ENCODE results near the gene DCUN1D1.
"Not testable (repeated sequence)": the region's sequence is repeated elsewhere in the genome, so short reads cannot be mapped to it uniquely, and the experiment has no call there.

The DCUN1D1 gene

DNA sequence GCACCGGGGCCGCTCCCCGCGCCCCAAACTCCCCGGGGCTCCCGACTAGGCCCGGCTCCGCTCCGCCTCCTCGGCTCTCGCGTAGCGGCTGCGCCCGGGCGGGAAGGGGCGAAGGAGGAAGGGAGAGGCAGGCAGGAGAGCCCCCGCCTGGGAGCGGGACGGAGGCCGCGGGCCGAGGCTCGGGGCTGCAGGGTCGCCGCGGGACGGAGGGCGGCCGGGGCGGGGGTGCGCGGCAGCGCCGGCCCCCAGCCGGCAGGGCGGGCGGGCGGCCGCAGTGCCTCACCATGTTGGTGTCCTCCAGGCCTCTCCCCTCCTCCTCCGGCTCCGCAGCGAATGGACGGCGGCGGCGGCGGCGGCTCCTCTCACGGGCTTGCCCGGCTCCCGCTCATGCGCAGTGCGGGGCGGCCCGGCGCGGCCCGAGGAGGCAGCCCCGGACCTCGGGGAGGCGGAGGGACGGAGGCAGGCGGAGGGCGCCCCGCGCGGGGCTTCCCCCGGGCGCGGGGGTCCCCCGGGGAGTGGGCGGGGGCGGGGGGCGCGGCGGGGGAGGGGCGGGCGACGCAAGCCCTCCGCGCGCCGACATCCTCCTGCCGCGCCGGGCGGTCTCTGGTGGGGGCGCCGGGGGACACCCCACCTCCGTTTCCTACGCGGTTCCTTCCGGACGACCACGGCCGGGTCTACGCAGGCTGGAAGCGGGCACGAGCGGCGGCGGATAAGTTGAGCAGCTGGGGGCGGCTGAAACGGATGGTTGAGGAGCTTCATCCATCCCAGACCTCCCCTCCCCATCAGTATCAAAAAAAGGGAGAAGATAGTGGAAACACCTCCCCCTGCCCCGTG is at the start of gene DCUN1D1:
Gene DCUN1D1 (minus strand): TSS at position 335 of the 834 bp plus-strand sequence. CDS start 49 bp downstream, at position 286.
- Histone ChIP-seq H3K9me3 (no peaks in the 10 kb centered on the region), H3K4me3 (peak within 1 kb of the TSS; percentile 76), H3K27me3 (ENCODE audit: low read depth) (no peaks in the 10 kb centered on the region), H3K36me3 (replicated peaks) (no peaks in the 10 kb centered on the region), H3K4me1 (peaks cover 10% of the 10 kb centered on the region)
- DNase-seq (ENCODE audit: low spot score in 2 of 2) = peak; percentile 68 to 91
- in situ Hi-C loops (cut with MboI; ENCODE audit: low sequenced_read_pairs) = no loop called here

DNA sequence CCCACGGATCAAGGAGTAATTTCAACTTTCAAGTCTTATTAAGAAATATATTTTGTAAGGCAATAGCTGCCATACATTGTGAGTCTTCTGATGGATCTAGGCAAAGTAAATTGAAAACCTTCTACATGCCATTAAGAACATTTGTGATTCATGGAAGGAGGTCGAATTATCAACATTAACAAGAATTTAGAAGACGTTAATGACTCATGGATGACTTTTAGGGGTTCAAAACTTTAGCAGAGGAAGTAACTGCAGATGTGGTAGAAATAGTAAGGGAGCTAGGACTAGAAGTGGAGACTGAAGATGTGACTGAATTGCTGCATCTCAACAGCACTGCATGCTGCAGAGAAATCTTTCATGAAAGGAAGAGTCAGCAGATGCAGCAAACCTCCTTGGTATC is 48.1 kb upstream of the DCUN1D1 start:
- Histone ChIP-seq H3K27me3 (ENCODE audit: low read depth) (no peaks in the 10 kb centered on the region), H3K4me3 (no peak overlapping the region), H3K4me1 (no peaks in the 10 kb centered on the region), H3K9me3 (no peaks in the 10 kb centered on the region; the same call in 1 of the 2 replicates), H3K36me3 (replicated peaks) (peaks cover 2% of the 10 kb centered on the region)
- in situ Hi-C loops (cut with MboI; ENCODE audit: low sequenced_read_pairs) = no loop called here
- no peak for DNase-seq (ENCODE audit: low spot score in 2 of 2)

DNA sequence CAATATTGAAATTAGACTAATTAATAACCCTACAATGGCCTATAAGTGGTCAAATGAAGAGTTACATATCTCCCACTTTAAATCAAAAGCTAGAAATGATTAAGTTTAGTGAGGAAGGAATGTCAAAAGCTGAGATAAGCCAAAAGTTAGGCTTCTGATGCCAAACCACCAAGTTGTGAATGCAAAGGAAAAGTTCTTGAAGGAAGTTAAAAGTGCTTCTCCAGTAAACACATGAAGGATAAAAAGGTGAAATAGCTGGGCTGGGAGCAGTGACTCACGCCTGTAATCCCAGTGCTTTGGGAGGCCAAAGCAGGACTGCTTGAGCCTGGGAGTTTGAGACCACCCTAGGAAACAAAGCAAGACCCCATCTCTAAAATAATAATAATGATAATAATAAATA is 46.9 kb upstream of the DCUN1D1 start:
- Histone ChIP-seq H3K4me1 (no peaks in the 10 kb centered on the region), H3K27me3 (ENCODE audit: low read depth) (no peaks in the 10 kb centered on the region), H3K9me3 (no peaks in the 10 kb centered on the region; the same call in 1 of the 2 replicates), H3K4me3 (no peak overlapping the region), H3K36me3 (replicated peaks) (peaks cover 2% of the 10 kb centered on the region)
- no peak for DNase-seq (ENCODE audit: low spot score in 2 of 2)
- in situ Hi-C loops (cut with MboI; ENCODE audit: low sequenced_read_pairs) = no loop called here

DNA sequence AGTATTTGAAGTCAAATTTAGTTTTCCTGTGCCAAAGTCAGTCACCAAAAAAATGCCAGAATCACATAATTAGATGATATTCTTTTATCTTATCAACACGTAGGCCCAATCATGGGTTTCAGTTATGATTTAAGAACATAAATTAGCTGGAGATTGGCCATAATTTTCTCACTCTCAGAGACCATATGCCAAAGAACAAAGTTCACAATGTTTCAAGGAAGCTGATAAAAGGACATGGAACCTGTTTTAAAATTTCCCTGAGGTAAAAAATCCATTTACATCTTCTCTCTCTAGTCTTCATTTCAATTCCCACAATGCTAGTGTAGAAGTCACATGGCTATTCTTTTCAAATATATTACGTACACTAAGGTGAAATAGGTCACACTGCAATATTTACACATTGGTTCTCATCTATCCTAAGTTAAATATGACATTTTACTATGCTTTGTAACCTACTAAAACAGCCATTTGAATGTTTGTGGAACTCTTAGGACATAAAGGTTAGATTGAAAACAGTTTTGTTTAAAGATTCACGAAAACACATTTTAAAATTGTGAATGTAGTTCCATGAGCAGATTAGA is 42.7 kb upstream of the DCUN1D1 start:
- Histone ChIP-seq H3K36me3 (replicated peaks) (peaks cover 12% of the 10 kb centered on the region; the same call in 1 of the 2 replicates), H3K4me3 (no peak overlapping the region), H3K9me3 (no peaks in the 10 kb centered on the region; the same call in 1 of the 2 replicates), H3K27me3 (ENCODE audit: low read depth) (no peaks in the 10 kb centered on the region), H3K4me1 (no peaks in the 10 kb centered on the region)
- DNase-seq (ENCODE audit: low spot score in 2 of 2) = no peak
- in situ Hi-C loops (cut with MboI; ENCODE audit: low sequenced_read_pairs) = no loop called here

DNA sequence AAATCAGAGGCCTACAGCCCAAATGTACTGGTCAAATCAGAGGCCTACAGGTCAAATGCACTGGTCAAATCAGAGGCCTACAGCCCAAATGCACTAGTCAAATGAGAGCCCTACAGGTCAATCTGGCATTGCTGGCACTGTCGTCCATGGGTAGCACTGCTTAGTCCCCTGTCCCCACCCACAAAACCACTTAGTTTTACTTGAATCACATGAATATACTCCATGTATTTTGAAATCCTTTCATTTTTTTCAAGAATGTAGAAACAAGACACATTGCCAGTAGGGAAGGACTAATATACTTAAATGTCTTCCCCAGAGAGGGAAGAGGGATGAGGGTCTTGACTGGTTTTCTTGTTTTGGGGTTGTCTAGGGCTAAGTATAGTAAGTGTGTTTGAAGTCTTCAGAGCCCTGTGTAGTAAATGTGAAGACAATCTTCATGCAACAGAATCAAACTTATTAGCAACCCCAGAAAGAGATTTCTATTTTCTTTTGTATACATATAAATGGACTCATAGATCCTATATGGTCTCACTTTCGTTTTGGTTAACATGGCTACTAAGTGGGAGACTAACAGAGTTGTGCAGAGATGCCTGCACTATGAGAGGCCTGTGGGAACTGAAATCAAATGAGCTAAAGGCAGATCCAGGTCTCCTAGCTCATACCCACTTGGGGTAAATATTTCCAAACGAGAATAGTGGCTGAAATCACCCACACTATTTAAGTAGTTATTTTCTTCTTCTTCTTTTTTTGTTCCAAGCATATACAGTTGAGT is 38.3 kb upstream of the DCUN1D1 start:
- H3K9me3 ChIP-seq = no peaks in the 10 kb centered on the region
- H3K36me3 ChIP-seq (replicated peaks) = peaks cover 16% of the 10 kb centered on the region
- in situ Hi-C loops (cut with MboI; ENCODE audit: low sequenced_read_pairs) = no loop called here
- no peaks in the 10 kb centered on the region for H3K27me3 ChIP-seq (ENCODE audit: low read depth)
- DNase-seq (ENCODE audit: low spot score in 2 of 2) = no peak
- H3K4me3 ChIP-seq = no peak overlapping the region
- peaks cover 9% of the 10 kb centered on the region for H3K4me1 ChIP-seq

DNA sequence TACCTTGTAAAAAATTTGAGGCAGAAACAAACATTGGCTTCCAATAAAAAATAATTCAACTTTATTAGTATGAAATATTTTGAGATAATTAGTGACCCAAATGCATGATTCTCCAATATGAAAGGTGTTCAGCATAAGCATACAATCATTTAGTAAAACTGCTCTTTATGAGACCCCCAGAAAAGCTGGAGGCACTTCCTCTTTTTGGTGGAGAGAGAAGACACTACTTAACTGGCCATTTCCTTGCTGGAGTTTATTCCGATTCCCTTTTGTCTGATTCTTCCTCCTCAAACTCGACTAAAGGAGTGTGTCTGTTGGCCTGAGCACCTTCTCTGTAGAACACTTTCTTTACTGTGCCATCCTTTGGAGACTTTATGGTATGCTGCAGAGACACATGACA is 34.8 kb upstream of the DCUN1D1 start:
- H3K36me3 ChIP-seq (replicated peaks) = peaks cover 14% of the 10 kb centered on the region

DNA sequence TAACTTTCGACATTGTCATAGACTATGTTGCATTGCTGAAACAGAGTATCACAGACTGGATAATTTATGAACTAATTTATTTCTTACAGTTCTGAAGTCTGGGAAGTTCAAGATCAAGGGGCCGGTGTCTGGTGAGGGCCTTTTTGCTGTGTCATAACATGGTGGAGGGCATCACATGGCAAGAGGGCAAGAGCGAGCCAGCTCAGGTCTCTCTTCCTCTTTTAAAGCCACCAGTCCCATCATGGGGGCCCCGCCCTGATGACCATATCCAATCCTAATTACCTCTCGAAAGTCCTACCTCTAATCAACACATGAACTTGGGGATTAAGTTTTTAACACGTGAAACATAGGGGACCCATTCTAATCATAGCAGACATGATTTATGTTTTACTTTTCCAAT is 33.5 kb upstream of the DCUN1D1 start:
- Histone ChIP-seq H3K27me3 (ENCODE audit: low read depth) (no peaks in the 10 kb centered on the region), H3K4me1 (peaks cover 20% of the 10 kb centered on the region), H3K9me3 (no peaks in the 10 kb centered on the region), H3K36me3 (replicated peaks) (peaks cover 8% of the 10 kb centered on the region), H3K4me3 (no peak overlapping the region)
- DNase-seq (ENCODE audit: low spot score in 2 of 2) = peak in 1 of 2 experiments; percentile 49
- in situ Hi-C loops (cut with MboI; ENCODE audit: low sequenced_read_pairs) = no loop called here

More for the DNA sequence above, 34.8 kb upstream of the DCUN1D1 start:
- in situ Hi-C loops (cut with MboI; ENCODE audit: low sequenced_read_pairs) = no loop called here
- no peaks in the 10 kb centered on the region for H3K27me3 ChIP-seq (ENCODE audit: low read depth)
- no peaks in the 10 kb centered on the region for H3K9me3 ChIP-seq
- no peak overlapping the region for H3K4me3 ChIP-seq
- DNase-seq (ENCODE audit: low spot score in 2 of 2) = no peak
- peaks cover 18% of the 10 kb centered on the region for H3K4me1 ChIP-seq

DNA sequence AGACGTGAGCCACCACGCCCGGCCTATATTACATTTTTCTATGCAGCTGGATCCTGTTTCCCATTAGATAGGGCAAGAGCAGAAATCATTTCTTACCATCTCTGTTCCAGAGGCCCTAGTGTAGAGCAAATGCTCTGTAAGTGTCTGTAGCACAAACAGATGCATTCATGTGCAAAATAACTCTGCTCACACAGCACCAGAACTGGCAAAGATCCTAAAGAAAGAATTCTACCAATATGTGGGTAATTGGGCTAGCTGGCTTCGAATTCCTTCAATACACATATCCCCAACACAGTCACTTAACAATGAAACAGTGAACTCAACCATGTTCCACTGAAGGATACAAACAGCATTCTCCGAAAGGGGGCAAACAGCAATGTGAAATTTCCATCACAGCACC is 32.7 kb upstream of the DCUN1D1 start:
- H3K36me3 ChIP-seq (replicated peaks) = peaks cover 5% of the 10 kb centered on the region
- DNase-seq (ENCODE audit: low spot score in 2 of 2) = peak; percentile 35 to 64
- in situ Hi-C loops (cut with MboI; ENCODE audit: low sequenced_read_pairs) = no loop called here

DNA sequence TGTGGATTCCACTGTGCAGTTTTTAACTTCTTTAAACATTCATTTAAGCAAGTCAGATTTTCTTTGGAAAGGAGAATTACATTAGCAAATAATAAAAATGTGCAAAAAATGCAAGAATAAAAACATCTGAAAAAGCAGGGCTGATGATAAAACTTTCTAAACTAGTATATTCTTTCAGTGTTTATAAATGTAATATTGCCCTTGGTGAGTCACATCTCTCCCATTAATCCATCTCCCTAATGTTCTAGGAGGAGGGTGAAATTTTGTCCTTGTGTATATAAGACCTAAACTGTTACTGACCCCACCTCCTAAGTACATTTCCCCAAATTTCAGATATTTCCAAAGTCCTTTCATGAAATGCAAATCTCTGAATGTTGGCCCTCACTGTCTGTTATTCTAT is 28.5 kb upstream of the DCUN1D1 start:
- peaks cover 19% of the 10 kb centered on the region for H3K4me1 ChIP-seq
- no peak for DNase-seq (ENCODE audit: low spot score in 2 of 2)
- no peaks in the 10 kb centered on the region for H3K36me3 ChIP-seq (replicated peaks)
- H3K4me3 ChIP-seq = no peak overlapping the region
- no peaks in the 10 kb centered on the region for H3K9me3 ChIP-seq
- in situ Hi-C loops (cut with MboI; ENCODE audit: low sequenced_read_pairs) = no loop called here
- H3K27me3 ChIP-seq (ENCODE audit: low read depth) = no peaks in the 10 kb centered on the region

More for the DNA sequence above, 32.7 kb upstream of the DCUN1D1 start:
- Histone ChIP-seq H3K4me1 (peaks cover 23% of the 10 kb centered on the region), H3K27me3 (ENCODE audit: low read depth) (no peaks in the 10 kb centered on the region), H3K9me3 (no peaks in the 10 kb centered on the region), H3K4me3 (no peak overlapping the region)

DNA sequence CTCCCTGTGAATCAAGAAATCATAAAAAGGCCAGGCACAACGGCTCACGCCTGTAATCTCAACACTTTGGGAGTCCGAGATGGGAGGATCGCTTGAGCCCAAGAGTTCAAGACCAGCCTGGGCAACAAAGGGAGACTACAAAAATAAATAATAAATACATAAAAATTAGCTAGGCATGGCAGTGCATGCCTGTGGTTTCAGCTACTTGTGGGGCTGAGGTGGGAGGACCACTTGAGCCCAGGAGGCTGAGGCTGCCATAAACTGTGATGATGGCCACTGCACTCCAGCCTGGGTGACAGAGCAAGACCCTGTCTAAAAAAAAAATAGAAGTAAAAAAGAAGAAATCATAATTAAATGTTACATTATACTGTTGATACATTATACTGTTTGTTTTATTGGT is 28.0 kb upstream of the DCUN1D1 start:
- no peaks in the 10 kb centered on the region for H3K9me3 ChIP-seq
- no peaks in the 10 kb centered on the region for H3K27me3 ChIP-seq (ENCODE audit: low read depth)
- peaks cover 14% of the 10 kb centered on the region for H3K4me1 ChIP-seq
- DNase-seq (ENCODE audit: low spot score in 2 of 2) = no peak
- in situ Hi-C loops (cut with MboI; ENCODE audit: low sequenced_read_pairs) = no loop called here
- no peak overlapping the region for H3K4me3 ChIP-seq
- no peaks in the 10 kb centered on the region for H3K36me3 ChIP-seq (replicated peaks)

DNA sequence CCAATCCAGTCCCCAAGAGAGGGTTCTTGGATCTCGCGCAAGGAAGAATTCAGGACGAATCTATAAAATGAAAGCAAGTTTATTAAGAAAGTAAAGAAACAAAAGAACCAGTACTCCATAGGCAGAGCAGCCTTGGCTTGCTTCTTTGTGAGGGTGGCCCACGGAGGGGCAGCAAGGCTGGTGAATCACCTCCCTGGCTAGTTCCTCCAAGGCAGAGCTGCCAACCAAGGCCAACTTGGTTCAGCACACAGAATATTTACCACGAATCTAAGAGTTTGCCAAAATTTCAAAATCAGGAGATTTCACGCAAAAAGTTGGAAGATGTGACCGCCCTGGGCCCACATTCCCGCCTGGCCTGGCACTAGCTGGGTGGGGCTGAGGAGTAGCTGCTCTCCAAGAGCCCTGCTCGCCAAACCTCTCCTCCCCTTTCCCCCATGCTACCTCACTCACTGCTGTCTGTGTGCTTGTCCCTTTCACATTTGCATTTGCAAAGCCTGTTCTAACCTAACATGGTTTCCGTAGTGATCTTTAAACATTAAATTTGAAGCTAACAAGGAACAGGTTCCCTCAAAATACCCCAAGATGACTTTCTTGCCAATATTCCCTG is 26.2 kb upstream of the DCUN1D1 start:
- Histone ChIP-seq H3K4me1 (peaks cover 7% of the 10 kb centered on the region), H3K36me3 (replicated peaks) (no peaks in the 10 kb centered on the region), H3K27me3 (ENCODE audit: low read depth) (no peaks in the 10 kb centered on the region), H3K9me3 (no peaks in the 10 kb centered on the region), H3K4me3 (no peak overlapping the region)
- in situ Hi-C loops (cut with MboI; ENCODE audit: low sequenced_read_pairs) = no loop called here
- no peak for DNase-seq (ENCODE audit: low spot score in 2 of 2)

DNA sequence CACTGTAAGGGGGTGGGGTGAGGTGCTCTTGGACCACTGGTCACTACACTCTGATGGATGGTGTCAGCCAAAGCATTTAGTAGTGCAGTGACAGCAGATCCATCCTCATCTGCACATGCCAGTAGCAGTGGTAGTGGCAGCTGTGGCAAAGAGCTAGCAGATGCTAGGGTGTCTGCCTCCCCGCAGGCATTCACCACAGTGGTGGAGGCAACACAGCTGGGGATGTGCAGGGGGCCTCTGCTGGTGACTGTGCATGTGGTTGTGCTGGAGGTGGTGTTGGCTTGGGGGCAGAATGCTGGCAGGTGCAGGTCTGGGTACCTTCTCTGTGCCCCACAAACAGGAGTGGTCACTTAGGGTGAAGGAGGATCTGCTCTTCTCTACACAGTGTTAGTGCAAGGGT is 19.4 kb upstream of the DCUN1D1 start:
- DNase-seq (ENCODE audit: low spot score in 2 of 2) = no peak
- H3K9me3 ChIP-seq = peaks cover 2% of the 10 kb centered on the region; the same call in 1 of the 2 replicates
- in situ Hi-C loops (cut with MboI; ENCODE audit: low sequenced_read_pairs) = no loop called here
- no peak overlapping the region for H3K4me3 ChIP-seq
- no peaks in the 10 kb centered on the region for H3K27me3 ChIP-seq (ENCODE audit: low read depth)
- H3K4me1 ChIP-seq = no peaks in the 10 kb centered on the region
- H3K36me3 ChIP-seq (replicated peaks) = no peaks in the 10 kb centered on the region

DNA sequence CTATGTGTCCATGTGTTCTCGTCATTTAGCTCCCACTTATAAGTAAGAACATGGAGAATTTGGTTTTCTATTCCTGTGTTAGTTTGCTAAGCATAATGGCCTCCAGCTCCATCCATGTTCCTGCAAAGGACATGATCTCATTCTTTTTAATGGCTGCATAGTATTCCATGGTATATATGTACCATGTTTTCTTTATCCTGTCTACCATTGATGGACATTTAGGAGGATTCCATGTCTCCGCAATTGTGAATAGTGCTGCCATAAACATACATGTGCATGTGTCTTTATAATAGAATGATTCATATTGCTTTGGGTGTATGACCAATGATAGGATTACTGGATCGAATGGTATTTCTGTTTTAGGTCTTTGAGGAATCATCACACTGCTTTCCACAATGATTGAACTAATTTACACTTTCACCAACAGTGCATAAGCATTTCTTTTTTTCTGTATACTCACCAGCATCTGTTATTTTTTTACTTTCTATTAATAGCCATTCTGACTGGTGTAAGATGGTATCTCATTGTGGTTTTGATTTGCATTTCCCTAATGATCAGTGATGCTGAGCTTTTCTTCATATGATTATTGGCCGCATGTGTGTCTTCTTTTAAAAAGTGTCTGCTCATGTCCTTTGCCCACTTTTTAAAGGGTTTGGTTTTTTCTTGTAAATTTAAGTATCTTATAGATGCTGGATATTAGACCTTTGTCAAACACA is 13.3 kb upstream of the DCUN1D1 start:
- H3K9me3 ChIP-seq; DNase-seq (ENCODE audit: low spot score in 2 of 2); H3K27me3 ChIP-seq (ENCODE audit: low read depth); H3K4me1 ChIP-seq; H3K36me3 ChIP-seq (replicated peaks); H3K4me3 ChIP-seq; in situ Hi-C loops (cut with MboI; ENCODE audit: low sequenced_read_pairs): not testable (repeated sequence)
